HS-27A (cell line): Measurements from ENCODE around the gene RAB9B.

ENCODE experiments used
- DNase-seq: peaks from one replicate; pipeline ENCODE4 v3.0.0-alpha.2; 2012; ENCODE audit warnings: low read depth, missing footprints

RAB9B gene

GRCh38 chrX:103811858-103812257, 20.2 kb downstream of the RAB9B start:
- DNase-seq, result no peak

- DNase-seq, result no peak
Observed at GRCh38 chrX:103806862-103807474, 25.1 kb downstream of the RAB9B start.

- DNase-seq, result no peak
Observed at GRCh38 chrX:103805860-103806259, 26.2 kb downstream of the RAB9B start.

- DNase-seq, result no peak
Observed at GRCh38 chrX:103800318-103800717, 31.7 kb downstream of the RAB9B start.

GRCh38 chrX:103797691-103798090, 34.4 kb downstream of the RAB9B start:
- no peak for DNase-seq

GRCh38 chrX:103794119-103794518, 37.9 kb downstream of the RAB9B start:
- no peak for DNase-seq

- DNase-seq, result peak; percentile 17
Observed at GRCh38 chrX:103793545-103793940, 38.5 kb downstream of the RAB9B start.

GRCh38 chrX:103792916-103793544, 39.0 kb downstream of the RAB9B start:
- peak; percentile 41 for DNase-seq

GRCh38 chrX:103791826-103792485, 40.1 kb downstream of the RAB9B start:
- DNase-seq, result peak; percentile 27

GRCh38 chrX:103791228-103791627, 40.8 kb downstream of the RAB9B start:
- DNase-seq, result no peak

GRCh38 chrX:103789004-103789403, 43.1 kb downstream of the RAB9B start:
- DNase-seq, result no peak

- DNase-seq, result no peak
Observed at GRCh38 chrX:103783971-103784370, 48.1 kb downstream of the RAB9B start.

GRCh38 chrX:103783196-103783595, 48.9 kb downstream of the RAB9B start:
- DNase-seq, result no peak

GRCh38 chrX:103782640-103783039, 49.4 kb downstream of the RAB9B start:
- no peak for DNase-seq

- no peak for DNase-seq
Observed at GRCh38 chrX:103781706-103782105, 50.4 kb downstream of the RAB9B start.

GRCh38 chrX:103781062-103781402, 51.0 kb downstream of the RAB9B start:
- no peak for DNase-seq

- no peak for DNase-seq
Observed at GRCh38 chrX:103780336-103781061, 51.6 kb downstream of the RAB9B start.

- DNase-seq, result no peak
Observed at GRCh38 chrX:103779141-103779789, 52.8 kb downstream of the RAB9B start.

- no peak for DNase-seq
Observed at GRCh38 chrX:103776546-103776945, 55.5 kb downstream of the RAB9B start, which contains the start of gene PLP1. TSS of gene PLP1 (plus strand) at chrX:103776840. CDS start at chrX:103776996, 156 bp downstream.

- peak; percentile 11 for DNase-seq
Observed at GRCh38 chrX:103774070-103774642, 57.9 kb downstream of the RAB9B start.

- DNase-seq, result no peak
Observed at GRCh38 chrX:103773445-103773844, 58.6 kb downstream of the RAB9B start.
